Measurements from ENCODE around the gene VPREB3.

GRCh38 chr22:23762842-23763578, 8.8 kb upstream of the VPREB3 start, which contains the start of gene C22orf15:
- TF ChIP-seq CTCF (IDR thresholded peaks at IDR 0.05) (no peak), POLR2AphosphoS5 (IDR thresholded peaks at IDR 0.05) (no peak), POLR2A (IDR thresholded peaks at IDR 0.05) (no peak)
